GM21381 (cell line): Measurements from ENCODE around the gene HNRNPC.
"Not testable (repeated sequence)": the region's sequence is repeated elsewhere in the genome, so short reads cannot be mapped to it uniquely, and the experiment has no call there.

Source experiments
- ATAC-seq: cut with Tn5 transposase; IDR thresholded peaks from one replicate; pipeline ENCODE4 v1.9.1; 2021; ENCODE audit warnings: mild to moderate bottlenecking, moderate library complexity; ENCODE audit not compliant: unreplicated experiment

The HNRNPC gene

DNA sequence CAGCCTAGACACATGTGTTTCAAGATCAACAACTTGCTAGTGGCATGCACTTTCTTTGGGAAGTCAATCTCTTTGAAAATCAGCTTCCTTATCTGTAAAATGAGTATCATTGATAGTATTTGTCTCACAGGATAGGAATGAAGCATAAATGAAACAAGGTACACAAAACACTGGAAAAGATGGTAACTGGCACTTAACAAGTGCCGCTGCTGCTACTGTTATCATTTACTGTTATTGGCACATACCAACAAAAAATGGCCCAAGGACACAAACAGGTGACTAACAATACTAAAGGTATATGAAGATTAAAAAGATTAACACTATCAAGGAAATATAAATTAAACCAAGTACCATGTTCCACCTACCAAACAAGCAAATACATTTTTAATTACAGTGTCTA is 20.9 kb downstream of the HNRNPC start:
- ATAC-seq = no peak

GRCh38 chr14:21245813-21246212 is 23.4 kb downstream of the HNRNPC start:
- ATAC-seq = no peak

DNA sequence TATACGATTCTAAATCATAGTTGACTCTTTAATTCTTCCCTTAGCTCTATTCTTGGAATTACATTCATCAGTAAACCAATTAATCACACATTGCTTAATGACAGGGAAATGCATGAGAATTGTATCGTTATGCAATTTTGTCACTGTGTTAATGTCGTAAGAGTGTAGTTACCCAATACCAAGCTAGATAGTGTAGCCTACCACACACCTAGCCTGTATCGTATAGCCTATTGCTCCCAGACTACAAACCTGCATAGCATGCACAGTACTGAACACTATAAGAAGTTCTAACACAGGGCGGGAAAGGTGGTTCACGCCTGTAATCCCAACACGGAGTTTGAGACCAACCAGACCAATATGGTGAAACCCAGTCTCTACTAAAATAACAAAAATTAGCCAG is 24.7 kb downstream of the HNRNPC start:
- no peak for ATAC-seq

- no peak for ATAC-seq
Measured at GRCh38 chr14:21241218-21241819, 27.9 kb downstream of the HNRNPC start.

GRCh38 chr14:21240417-21240816 is 28.8 kb downstream of the HNRNPC start:
- no peak for ATAC-seq

- ATAC-seq = no peak
Measured at GRCh38 chr14:21238823-21239518, 30.3 kb downstream of the HNRNPC start.

GRCh38 chr14:21236948-21237797 is 32.1 kb downstream of the HNRNPC start:
- ATAC-seq = no peak

GRCh38 chr14:21234112-21234511 is 35.1 kb downstream of the HNRNPC start:
- ATAC-seq = no peak

DNA sequence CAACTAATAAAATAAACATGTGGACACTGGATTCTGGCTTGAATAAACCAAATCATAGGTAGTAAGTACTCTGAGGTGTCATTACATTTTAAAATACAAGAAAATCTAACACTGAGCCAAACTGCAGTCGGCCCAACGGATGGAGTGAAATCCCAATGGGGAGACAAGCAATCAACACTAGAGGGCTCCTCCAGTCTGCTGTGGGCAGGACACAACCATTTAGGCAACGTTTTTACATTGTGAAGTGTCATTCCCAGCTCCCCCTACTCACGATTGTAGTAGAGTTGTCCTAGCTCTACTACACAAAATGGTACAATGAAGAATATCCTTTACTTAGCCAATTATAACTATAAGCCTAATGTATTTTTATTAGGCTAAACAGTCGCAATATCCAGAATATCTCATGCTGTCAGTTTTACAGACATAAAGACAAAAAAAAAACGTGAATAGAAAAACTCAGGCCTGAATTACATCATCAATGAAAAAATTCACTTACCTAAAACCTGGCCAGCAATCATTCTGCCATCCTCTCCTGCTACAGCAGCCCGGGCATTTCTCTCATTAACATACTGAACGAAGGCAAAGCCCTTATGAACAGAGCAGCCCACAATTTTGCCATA is 35.7 kb downstream of the HNRNPC start:
- ATAC-seq = no peak

- no peak for ATAC-seq
Measured at GRCh38 chr14:21231020-21231652, 38.1 kb downstream of the HNRNPC start.

- ATAC-seq = no peak
Measured at GRCh38 chr14:21229821-21230220, 39.4 kb downstream of the HNRNPC start.

DNA sequence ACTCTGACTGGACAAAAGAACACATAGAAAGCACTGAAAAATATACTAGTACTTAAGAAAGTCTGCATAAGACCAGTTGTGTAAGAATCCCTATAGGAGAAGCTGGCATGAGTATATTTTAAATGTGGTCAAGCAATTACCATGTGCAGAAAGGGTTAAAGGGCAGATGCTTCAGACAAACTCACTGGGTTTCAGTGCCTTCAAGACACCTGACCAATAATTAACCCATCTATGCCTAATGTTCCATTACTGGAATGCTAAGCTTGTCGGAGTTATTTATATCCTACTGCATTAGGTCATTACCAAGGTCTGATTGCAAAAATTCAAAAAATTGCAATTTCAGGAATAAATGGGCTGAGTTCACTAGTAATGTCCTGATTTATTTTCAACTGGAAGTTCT is 41.3 kb downstream of the HNRNPC start:
- no peak for ATAC-seq

DNA sequence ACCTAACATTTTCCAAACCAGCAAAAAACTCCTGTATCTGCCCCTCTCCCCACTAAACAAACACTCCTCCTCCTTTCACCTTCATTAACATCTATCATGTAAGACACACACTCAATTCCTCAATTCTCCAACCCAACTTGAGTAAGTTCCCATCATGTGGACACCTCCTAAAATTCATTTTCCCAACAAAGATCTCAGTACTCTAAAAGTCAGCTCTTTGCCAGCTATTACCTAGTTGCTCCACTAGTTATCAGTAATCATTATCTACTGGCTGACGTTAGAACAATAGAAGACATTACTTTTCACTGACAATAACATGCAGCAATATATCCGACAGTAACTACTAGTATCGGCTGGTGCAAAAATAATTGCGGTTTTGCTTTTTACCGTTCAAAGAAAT is 42.1 kb downstream of the HNRNPC start:
- ATAC-seq = no peak

- ATAC-seq = no peak
Measured at GRCh38 chr14:21226467-21226866, 42.8 kb downstream of the HNRNPC start.

- ATAC-seq = not testable (repeated sequence)
Measured at GRCh38 chr14:21225164-21225563, 44.1 kb downstream of the HNRNPC start.

DNA sequence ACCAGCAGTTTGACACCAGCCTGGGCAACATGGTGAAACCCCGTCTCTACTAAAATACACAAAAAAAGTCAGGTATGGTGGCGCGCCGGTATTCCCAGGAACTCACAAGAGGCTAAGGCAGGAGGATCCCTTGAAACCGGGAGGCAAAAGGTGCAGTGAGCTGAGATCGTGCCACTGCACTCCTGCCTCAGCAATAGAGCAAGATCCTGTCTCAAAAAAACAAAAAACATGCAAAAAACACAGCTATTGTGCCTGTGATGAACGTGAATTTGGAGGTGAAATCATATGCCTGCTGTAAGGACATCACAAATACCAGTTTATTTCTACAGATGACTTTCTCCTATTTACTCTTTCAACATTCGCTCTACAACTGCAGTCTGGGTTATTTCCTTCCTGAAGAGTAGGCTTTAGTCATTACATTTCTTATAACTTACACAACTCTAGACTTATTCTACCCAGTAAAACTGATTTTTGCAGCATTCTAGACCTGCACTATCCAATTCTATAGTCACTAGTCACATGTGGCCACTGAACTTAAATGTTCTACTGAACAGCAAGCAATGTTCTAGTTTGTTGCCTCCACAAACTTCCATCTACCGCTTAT is 48.3 kb downstream of the HNRNPC start:
- no peak for ATAC-seq

- no peak for ATAC-seq
Measured at GRCh38 chr14:21219561-21220111, 49.6 kb downstream of the HNRNPC start.

DNA sequence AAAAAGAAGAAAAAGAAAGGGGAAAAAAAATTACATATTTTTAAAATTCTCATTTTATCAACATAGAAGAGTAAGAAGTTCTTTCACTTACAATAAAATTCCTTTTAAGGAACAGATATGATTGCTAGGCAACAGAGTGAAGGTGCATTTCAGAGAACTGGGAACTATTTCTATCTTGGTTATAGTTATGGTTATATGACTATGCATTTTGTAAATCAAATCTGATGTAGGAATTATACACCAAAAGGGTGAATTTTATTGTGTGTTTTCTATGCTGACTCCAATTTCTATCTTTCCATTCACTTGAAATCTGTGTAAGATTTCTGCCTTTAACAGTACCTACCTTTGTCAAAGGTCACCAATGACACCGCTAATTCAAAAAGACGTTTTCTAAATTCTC is 50.1 kb downstream of the HNRNPC start:
- ATAC-seq = no peak

DNA sequence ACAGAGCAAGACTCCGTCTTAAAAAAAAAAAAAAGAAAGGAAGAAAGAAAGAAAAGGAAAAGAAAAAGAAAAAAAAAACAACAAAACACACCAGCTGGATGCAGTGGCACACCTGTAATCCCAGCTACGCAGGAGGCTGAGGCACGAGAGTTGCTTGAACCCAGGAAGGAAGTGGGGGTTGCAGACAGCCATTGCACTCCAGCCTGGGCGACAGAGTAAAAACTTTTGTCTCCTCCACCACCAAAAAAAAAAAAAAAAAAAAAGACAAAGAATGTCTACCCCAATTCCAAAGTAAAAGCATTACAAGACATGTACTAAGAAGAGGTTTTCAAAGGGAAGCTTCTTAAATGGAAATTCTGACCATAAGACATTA is 53.4 kb downstream of the HNRNPC start:
- ATAC-seq = no peak

- ATAC-seq = no peak
Measured at GRCh38 chr14:21215130-21215878, 53.9 kb downstream of the HNRNPC start.
